ENCODE results near the gene DLX1. TPM values are rescaled to one million over a fixed set of nuclear protein-coding genes. Genes with fewer than 3 reads are reported as not detected.

The DLX1 gene
- total RNA-seq, 1 experiment from 2014 or later = 7.6 TPM

GRCh38 chr2:172073518-172073917, 11.8 kb upstream of the DLX1 start:
- no peaks in the 10 kb centered on the region for H3K27me3 ChIP-seq (ENCODE audit: low read length)

GRCh38 chr2:172074254-172074653, 11.1 kb upstream of the DLX1 start:
- no peaks in the 10 kb centered on the region for H3K79me2 ChIP-seq (ENCODE audit: low read length)
- ChIA-PET POLR2A (ENCODE audit: unreplicated experiment) (no interaction called here), CTCF (no interaction called here)
- no peaks in the 10 kb centered on the region for H3K9me2 ChIP-seq (replicated peaks; ENCODE audit: low read length)
- no peaks in the 10 kb centered on the region for H3K36me3 ChIP-seq (ENCODE audit: low read depth, low read length)
- H3K4me3 ChIP-seq (ENCODE audit: low read length) = no peak overlapping the region
- ATAC-seq = no peak
- intact Hi-C loops (cut with micrococcal nuclease) = no loop called here
- no peak overlapping the region for H2AFZ ChIP-seq (ENCODE audit: low read length)
- TF ChIP-seq CTCF (conservative IDR thresholded peaks at IDR 0.05; ENCODE audit: low read depth, low read length) (no peak), EZH2 (IDR thresholded peaks at IDR 0.05; ENCODE audit: low read length, unreplicated experiment) (no peak), EZH2phosphoT487 (IDR thresholded peaks at IDR 0.05; ENCODE audit: borderline replicate concordance, low read length) (no peak)
- H3K4me2 ChIP-seq (ENCODE audit: low read length) = no peak overlapping the region
- no peak for DNase-seq
- H3K9ac ChIP-seq (ENCODE audit: low read length) = no peak overlapping the region
- no peaks in the 10 kb centered on the region for H3K9me3 ChIP-seq (ENCODE audit: low read length)
- no peak overlapping the region for H3K27ac ChIP-seq (ENCODE audit: low read length)
- no peaks in the 10 kb centered on the region for H4K20me1 ChIP-seq (ENCODE audit: low read length)
- no TSS peak for BruUV-seq (replicated peaks)
- peaks cover 7% of the 10 kb centered on the region; the same call in 1 of the 2 replicates for H3K4me1 ChIP-seq (ENCODE audit: insufficient read depth, low read length)
- no peaks in the 10 kb centered on the region for H3K27me3 ChIP-seq (ENCODE audit: low read length)
- H3F3A ChIP-seq (ENCODE audit: low read length, unreplicated experiment) = no peaks in the 10 kb centered on the region

More at GRCh38 chr2:172073518-172073917, 11.8 kb upstream of the DLX1 start:
- H3K27ac ChIP-seq (ENCODE audit: low read length) = no peak overlapping the region
- H3K9me3 ChIP-seq (ENCODE audit: low read length) = no peaks in the 10 kb centered on the region
- TF ChIP-seq EZH2 (IDR thresholded peaks at IDR 0.05; ENCODE audit: low read length, unreplicated experiment) (no peak), EZH2phosphoT487 (IDR thresholded peaks at IDR 0.05; ENCODE audit: borderline replicate concordance, low read length) (no peak), CTCF (conservative IDR thresholded peaks at IDR 0.05; ENCODE audit: low read depth, low read length) (no peak)
- no peaks in the 10 kb centered on the region for H4K20me1 ChIP-seq (ENCODE audit: low read length)
- H3K9me2 ChIP-seq (replicated peaks; ENCODE audit: low read length) = no peaks in the 10 kb centered on the region
- intact Hi-C loops (cut with micrococcal nuclease) = no loop called here
- H3F3A ChIP-seq (ENCODE audit: low read length, unreplicated experiment) = no peaks in the 10 kb centered on the region
- H3K36me3 ChIP-seq (ENCODE audit: low read depth, low read length) = no peaks in the 10 kb centered on the region
- DNase-seq (no peak), ATAC-seq (no peak)
- no peak overlapping the region for H3K4me3 ChIP-seq (ENCODE audit: low read length)
- peaks cover 7% of the 10 kb centered on the region; the same call in 1 of the 2 replicates for H3K4me1 ChIP-seq (ENCODE audit: insufficient read depth, low read length)
- no TSS peak for BruUV-seq (replicated peaks)
- H3K9ac ChIP-seq (ENCODE audit: low read length) = no peak overlapping the region
- POLR2A ChIA-PET (ENCODE audit: unreplicated experiment) = no interaction called here
- CTCF ChIA-PET = no interaction called here
- no peaks in the 10 kb centered on the region for H3K79me2 ChIP-seq (ENCODE audit: low read length)
- H2AFZ ChIP-seq (ENCODE audit: low read length) = no peak overlapping the region
- no peak overlapping the region for H3K4me2 ChIP-seq (ENCODE audit: low read length)

- ATAC-seq (no peak), DNase-seq (no peak)
- ChIA-PET POLR2A (ENCODE audit: unreplicated experiment) (no interaction called here), CTCF (no interaction called here)
- Histone ChIP-seq H3K9ac (ENCODE audit: low read length) (no peak overlapping the region), H3K4me1 (ENCODE audit: insufficient read depth, low read length) (peaks cover 15% of the 10 kb centered on the region; the same call in 1 of the 2 replicates), H3F3A (ENCODE audit: low read length, unreplicated experiment) (no peaks in the 10 kb centered on the region), H3K4me2 (ENCODE audit: low read length) (no peak overlapping the region), H3K27me3 (ENCODE audit: low read length) (no peaks in the 10 kb centered on the region), H2AFZ (ENCODE audit: low read length) (no peak overlapping the region), H3K4me3 (ENCODE audit: low read length) (no peak overlapping the region), H3K27ac (ENCODE audit: low read length) (no peak overlapping the region), H4K20me1 (ENCODE audit: low read length) (no peaks in the 10 kb centered on the region), H3K9me3 (ENCODE audit: low read length) (no peaks in the 10 kb centered on the region), H3K9me2 (replicated peaks; ENCODE audit: low read length) (no peaks in the 10 kb centered on the region), H3K79me2 (ENCODE audit: low read length) (no peaks in the 10 kb centered on the region), H3K36me3 (ENCODE audit: low read depth, low read length) (no peaks in the 10 kb centered on the region)
- no peak for TF ChIP-seq CTCF (conservative IDR thresholded peaks at IDR 0.05; ENCODE audit: low read depth, low read length)
- intact Hi-C loops (cut with micrococcal nuclease) = no loop called here
- BruUV-seq (replicated peaks) = no TSS peak
Observed at GRCh38 chr2:172079416-172079815, 5.9 kb upstream of the DLX1 start.

Measured in PC-3 (cell line).